ENCODE results near the gene BCL2L2. TPM values are rescaled to one million over a fixed set of nuclear protein-coding genes. Genes with fewer than 3 reads are reported as not detected.

The BCL2L2 gene
- total and polyA plus RNA-seq, 11 donors: 16.6 to 52.9 (median 36.7) TPM

Other genes starting within 250 kb of the BCL2L2 start
- 1 to 10 TPM in 8 of 9 donors, under 1 TPM in 1; 0.72 to 3.3 (median 1.9) TPM for gene CDH24, start 249.3 kb upstream of the BCL2L2 start, total RNA-seq
- 1 to 10 TPM; 1.6 to 2.8 TPM for gene CDH24, start 249.3 kb upstream of the BCL2L2 start, polyA plus RNA-seq
- gene ACIN1, start 211.7 kb upstream of the BCL2L2 start, total RNA-seq: 10 to 100 TPM; 42.0 to 91.2 (median 65.6) TPM
- 10 to 100 TPM; 46.2 to 71.5 TPM for gene ACIN1, start 211.7 kb upstream of the BCL2L2 start, polyA plus RNA-seq
- gene C14orf119, start 211.3 kb upstream of the BCL2L2 start, total RNA-seq: 10 to 100 TPM; 15.3 to 35.9 (median 29.6) TPM
- 10 to 100 TPM in 1 of 2 donors, 1 to 10 TPM in 1; 8.1 to 47.7 TPM for gene C14orf119, start 211.3 kb upstream of the BCL2L2 start, polyA plus RNA-seq
- not detected for gene CIROP, start 201.8 kb upstream of the BCL2L2 start, total RNA-seq
- not detected for gene CIROP, start 201.8 kb upstream of the BCL2L2 start, polyA plus RNA-seq
- gene CEBPE, start 187.6 kb upstream of the BCL2L2 start, total RNA-seq: under 1 TPM in 3 of 9 donors, not detected in 6; 0.18 to 0.32 (median 0.24) TPM
- gene CEBPE, start 187.6 kb upstream of the BCL2L2 start, polyA plus RNA-seq: not detected
- 10 to 100 TPM in 6 of 9 donors, 1 to 10 TPM in 3; 8.5 to 34.1 (median 14.2) TPM for gene SLC7A8, start 123.2 kb upstream of the BCL2L2 start, total RNA-seq
- gene SLC7A8, start 123.2 kb upstream of the BCL2L2 start, polyA plus RNA-seq: 10 to 100 TPM in 1 of 2 donors, 1 to 10 TPM in 1; 7.3 to 21.6 TPM
- not detected for gene RNF212B, start 68.9 kb upstream of the BCL2L2 start, total RNA-seq
- not detected for gene RNF212B, start 68.9 kb upstream of the BCL2L2 start, polyA plus RNA-seq
- gene HOMEZ, start 20.7 kb upstream of the BCL2L2 start, total RNA-seq: 10 to 100 TPM in 5 of 9 donors, 1 to 10 TPM in 4; 7.7 to 13.0 (median 10.0) TPM
- gene HOMEZ, start 20.7 kb upstream of the BCL2L2 start, polyA plus RNA-seq: 1 to 10 TPM; 6.2 to 9.2 TPM
- 10 to 100 TPM in 2 of 9 donors, 1 to 10 TPM in 7; 2.9 to 11.4 (median 5.6) TPM for gene PPP1R3E, start 4.0 kb upstream of the BCL2L2 start, total RNA-seq
- gene PPP1R3E, start 4.0 kb upstream of the BCL2L2 start, polyA plus RNA-seq: 10 to 100 TPM in 1 of 2 donors, 1 to 10 TPM in 1; 2.1 to 10.1 TPM
- 10 to 100 TPM; 23.7 to 85.1 (median 62.5) TPM for gene PABPN1, start 14.6 kb downstream of the BCL2L2 start, total RNA-seq
- gene PABPN1, start 14.6 kb downstream of the BCL2L2 start, polyA plus RNA-seq: 100 to 1,000 TPM in 1 of 2 donors, 10 to 100 TPM in 1; 48.6 to 102 TPM
- 10 to 100 TPM in 4 of 9 donors, 1 to 10 TPM in 5; 8.5 to 14.9 (median 9.9) TPM for gene SLC22A17, start 46.1 kb downstream of the BCL2L2 start, total RNA-seq
- gene SLC22A17, start 46.1 kb downstream of the BCL2L2 start, polyA plus RNA-seq: 1 to 10 TPM; 7.2 to 9.7 TPM
- gene EFS, start 58.3 kb downstream of the BCL2L2 start, total RNA-seq: 1 to 10 TPM; 1.4 to 5.0 (median 2.3) TPM
- 1 to 10 TPM; 2.2 to 2.4 TPM for gene EFS, start 58.3 kb downstream of the BCL2L2 start, polyA plus RNA-seq
- gene IL25, start 66.0 kb downstream of the BCL2L2 start, total RNA-seq: under 1 TPM in 1 of 9 donors, not detected in 8; 0.29 TPM
- gene IL25, start 66.0 kb downstream of the BCL2L2 start, polyA plus RNA-seq: not detected
- gene CMTM5, start 70.2 kb downstream of the BCL2L2 start, total RNA-seq: under 1 TPM in 5 of 9 donors, not detected in 4; 0.32 to 0.92 (median 0.64) TPM
- 1 to 10 TPM; 1.6 to 1.8 TPM for gene CMTM5, start 70.2 kb downstream of the BCL2L2 start, polyA plus RNA-seq
- 1,000 to 10,000 TPM in 4 of 9 donors, 100 to 1,000 TPM in 4, 10 to 100 TPM in 1; 76.8 to 4,027 (median 602) TPM for gene MYH6, start 101.4 kb downstream of the BCL2L2 start, total RNA-seq
- gene MYH6, start 101.4 kb downstream of the BCL2L2 start, polyA plus RNA-seq: 1,000 to 10,000 TPM; 1,673 to 5,104 TPM
- gene MYH7, start 128.8 kb downstream of the BCL2L2 start, total RNA-seq: over 10,000 TPM in 7 of 9 donors, 1,000 to 10,000 TPM in 2; 6,202 to 23,825 (median 18,310) TPM
- over 10,000 TPM in 1 of 2 donors, 100 to 1,000 TPM in 1; 727 to 12,111 TPM for gene MYH7, start 128.8 kb downstream of the BCL2L2 start, polyA plus RNA-seq
- 10 to 100 TPM; 16.5 to 23.4 (median 18.7) TPM for gene NGDN, start 162.9 kb downstream of the BCL2L2 start, total RNA-seq
- gene NGDN, start 162.9 kb downstream of the BCL2L2 start, polyA plus RNA-seq: 10 to 100 TPM; 17.8 to 43.4 TPM
- gene ZFHX2, start 244.9 kb downstream of the BCL2L2 start, total RNA-seq: 1 to 10 TPM in 3 of 9 donors, under 1 TPM in 6; 0.47 to 2.3 (median 0.88) TPM
- under 1 TPM; 0.24 to 0.88 TPM for gene ZFHX2, start 244.9 kb downstream of the BCL2L2 start, polyA plus RNA-seq
- gene THTPA, start 249.4 kb downstream of the BCL2L2 start, total RNA-seq: 10 to 100 TPM; 13.0 to 30.9 (median 18.9) TPM
- gene THTPA, start 249.4 kb downstream of the BCL2L2 start, polyA plus RNA-seq: 10 to 100 TPM in 1 of 2 donors, 1 to 10 TPM in 1; 9.1 to 28.7 TPM